Activated CD4-positive, alpha-beta T cell treated with anti-CD3 and anti-CD28 coated beads, Interleukin-2, amount 50 U/mL, for 16 hours (primary cell): ENCODE data around the gene FUT8.
A peak's percentile ranks its signal among the peaks of the same experiment; 100 is the strongest.

Experiments used
- DNase-seq: peaks from one replicate; pipeline ENCODE4 v3.0.0-alpha.2; 2020

Gene FUT8

DNA sequence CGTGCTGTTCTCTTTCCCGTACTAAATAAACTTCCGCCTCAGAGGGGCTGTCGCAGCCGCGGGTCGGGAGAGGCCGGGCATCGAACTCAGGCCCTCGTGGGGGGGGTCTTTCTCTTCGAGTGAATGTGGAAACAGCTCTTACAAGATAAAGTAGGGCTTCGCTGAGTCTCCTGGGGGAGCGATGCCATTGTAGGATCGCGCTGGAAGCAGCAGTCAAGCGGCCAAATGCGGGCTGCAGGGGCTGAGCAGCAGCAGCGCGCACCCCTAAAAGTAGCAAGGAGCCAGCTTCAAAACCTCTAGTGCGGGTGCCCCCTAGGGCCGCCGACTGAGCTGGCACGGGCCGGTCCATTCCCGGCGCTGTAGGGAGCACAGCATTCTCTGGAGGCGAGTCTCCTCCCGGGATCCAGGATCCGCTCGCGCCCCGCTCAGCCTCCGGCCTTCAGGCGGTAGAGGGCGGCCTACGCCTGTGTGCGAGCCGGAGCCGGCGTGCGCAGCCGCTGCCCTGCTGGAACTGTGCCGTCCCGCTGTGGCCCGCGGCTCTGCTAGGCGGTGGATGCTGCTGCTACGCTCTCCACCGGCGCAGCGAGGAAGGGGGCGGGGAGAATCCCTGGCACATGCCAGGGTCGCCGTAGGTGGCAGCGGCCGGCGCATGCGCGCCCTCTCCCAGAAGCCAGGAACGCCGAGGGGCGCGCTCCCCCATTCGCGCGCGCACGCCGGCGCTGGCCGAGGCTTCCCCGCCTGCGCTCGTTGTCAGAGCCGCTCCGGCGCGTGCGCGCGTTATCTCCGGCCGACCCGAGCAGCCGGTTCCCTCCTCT is at the start of gene FUT8:
Gene FUT8, plus strand, starts transcription at position 699 of the 815 bp plus-strand sequence. CDS start 148,834 bp downstream, outside the sequence.
- DNase-seq = peak; percentile 98

DNA sequence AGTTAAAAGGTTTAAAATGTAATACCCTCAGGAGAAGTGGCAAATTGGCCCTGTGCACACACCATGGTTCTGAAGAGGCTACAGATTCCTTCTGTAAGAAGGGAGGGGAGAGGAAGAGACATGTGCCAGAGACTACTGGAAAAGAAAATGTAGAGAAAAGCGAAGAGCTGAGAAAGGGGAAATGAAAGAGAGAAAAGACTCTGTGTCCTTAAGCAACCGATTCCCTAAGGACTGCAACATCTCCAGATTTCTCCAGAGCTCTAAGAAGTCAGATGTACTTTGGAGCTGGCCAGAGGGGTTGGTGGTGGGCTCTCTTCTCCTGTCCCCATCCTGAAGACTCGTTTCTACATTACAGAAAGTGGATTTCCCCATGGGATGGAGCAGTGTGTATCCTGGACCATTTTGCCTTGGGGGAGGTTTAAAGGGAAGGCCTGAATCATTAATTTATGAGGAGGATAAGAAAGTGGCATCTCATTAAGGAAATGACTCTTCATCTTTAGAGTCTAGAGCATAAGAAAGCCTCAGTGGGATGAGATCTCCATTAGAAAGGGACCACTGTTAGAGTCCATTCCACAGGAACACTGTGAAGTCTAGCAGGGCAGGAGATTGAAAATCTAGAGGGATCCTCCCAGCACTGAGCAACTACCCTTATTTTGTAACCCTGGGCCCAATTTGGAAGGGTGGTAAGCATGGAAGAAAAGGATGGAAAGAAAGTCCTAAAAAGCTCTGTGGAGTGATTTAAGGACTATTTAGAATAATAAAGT is 45.5 kb upstream of the FUT8 start:
- DNase-seq = no peak

DNA sequence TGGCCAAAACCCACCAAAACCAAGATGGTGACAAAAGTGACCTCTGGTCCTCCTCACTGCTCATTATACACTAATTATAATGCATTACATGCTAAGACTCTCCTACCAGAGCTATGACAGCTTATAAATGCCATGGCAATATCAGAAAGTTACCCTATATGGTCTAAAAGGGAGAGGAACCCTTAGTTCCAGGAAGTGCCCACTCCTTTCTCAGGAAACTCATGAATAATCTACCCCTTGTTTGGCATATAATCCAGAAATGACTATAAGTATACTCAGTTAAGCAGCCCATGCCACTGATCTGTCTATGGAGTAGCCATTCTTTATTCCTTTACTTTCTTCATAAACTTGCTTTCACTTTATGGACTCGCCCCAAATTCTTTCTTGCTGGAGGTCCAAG is 43.0 kb upstream of the FUT8 start:
- peak; percentile 84 for DNase-seq

DNA sequence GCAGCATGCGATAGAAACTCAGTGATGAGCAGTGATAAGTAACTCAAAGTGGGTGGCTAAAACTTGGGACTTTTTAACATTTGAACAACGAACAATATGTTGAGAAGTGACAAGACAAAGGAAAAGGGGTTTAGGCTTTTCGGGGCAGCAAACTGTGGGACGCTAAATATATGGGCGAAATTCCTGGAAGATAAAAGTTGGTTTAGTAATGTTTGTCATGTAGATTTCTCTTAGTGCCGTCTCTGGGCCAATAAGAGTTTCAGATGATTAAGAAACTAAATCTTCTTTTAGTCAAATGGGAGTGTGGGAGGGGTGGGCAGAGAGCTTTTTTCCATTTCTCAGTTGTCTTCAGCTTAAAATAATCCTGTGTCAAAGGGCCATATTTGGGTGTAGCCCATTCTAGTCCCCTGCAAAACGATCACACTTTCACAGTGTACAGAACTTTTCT is 41.7 kb upstream of the FUT8 start:
- DNase-seq = no peak

DNA sequence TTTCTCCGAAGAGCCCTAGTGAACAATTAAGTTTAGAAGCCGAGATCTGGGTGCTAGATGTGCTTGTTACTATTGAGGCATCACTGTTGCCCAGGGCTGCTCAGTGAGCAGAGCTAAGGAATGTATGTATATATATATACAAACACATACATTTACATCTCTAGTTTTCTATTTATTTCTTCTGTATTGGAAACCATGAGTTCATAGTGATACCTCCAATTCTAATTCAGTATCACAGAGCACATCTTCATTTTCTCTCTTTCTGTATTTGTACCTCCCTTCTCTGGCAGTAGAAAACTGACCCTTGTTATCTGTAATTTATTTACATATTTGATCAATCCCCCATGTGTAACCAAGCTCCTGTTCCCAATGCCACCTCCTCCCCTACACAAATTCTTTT is 40.7 kb upstream of the FUT8 start:
- DNase-seq = no peak

GRCh38 chr14:65373016-65373670 is 39.4 kb upstream of the FUT8 start:
- no peak for DNase-seq

DNA sequence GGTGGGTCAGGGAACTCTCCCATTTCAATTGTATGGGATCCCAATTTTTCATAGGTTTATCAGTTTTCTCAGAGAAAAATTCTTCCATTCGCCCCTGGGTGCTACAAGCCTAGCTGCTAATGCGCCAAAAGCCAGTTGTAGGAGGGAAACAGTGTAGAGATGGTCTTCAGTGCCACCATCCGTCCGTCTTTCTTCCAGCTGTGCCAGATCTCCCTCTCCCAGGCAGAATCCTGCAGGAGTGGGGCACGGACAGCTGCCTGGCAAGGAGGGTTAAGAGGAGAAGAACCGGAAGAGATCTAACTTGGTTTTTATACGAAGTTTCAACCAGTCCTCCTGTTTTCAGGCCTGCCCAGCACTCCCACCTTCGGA is 38.9 kb upstream of the FUT8 start:
- DNase-seq = no peak

DNA sequence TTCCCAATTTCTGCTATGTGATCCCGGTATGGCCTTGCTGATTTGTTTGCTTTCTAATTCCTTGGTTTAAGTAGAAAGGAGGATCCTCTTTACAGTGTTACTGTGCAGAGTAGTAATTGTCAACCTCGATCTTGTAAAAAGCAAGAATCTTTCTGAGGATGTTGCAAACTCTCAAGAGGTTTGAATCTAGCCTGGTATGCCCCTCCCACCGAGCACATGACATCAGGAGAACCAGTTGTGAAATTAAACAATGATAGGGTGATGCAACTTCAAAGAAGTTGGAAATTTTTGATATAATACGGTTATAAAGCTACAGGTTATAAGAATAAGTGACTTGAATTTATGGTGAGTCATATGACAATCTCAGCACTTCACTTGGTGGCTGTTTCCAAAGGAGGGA is 35.0 kb upstream of the FUT8 start:
- no peak for DNase-seq

DNA sequence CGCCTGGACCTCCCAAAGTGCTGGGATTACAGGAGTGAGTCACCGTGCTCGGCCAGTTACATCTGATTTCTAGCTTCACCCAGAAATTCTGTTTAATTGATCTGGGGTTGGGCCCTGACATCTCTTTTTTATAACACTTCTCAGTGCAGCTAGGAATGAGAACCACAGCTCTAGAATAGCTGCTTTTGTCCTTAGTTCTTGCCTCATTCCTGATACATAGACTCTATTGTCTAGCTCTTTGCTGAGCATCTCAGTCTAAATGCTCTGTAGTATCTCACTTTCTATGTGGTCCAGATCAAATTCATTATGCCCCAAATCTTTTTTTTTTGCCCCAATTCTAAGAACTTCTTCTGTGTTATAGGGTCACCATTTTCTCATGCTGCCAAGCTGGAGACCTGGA is 29.9 kb upstream of the FUT8 start:
- DNase-seq = no peak

- DNase-seq = no peak
Measured at GRCh38 chr14:65387171-65387570, 25.4 kb upstream of the FUT8 start.

GRCh38 chr14:65387628-65388027 is 24.9 kb upstream of the FUT8 start:
- DNase-seq = no peak

GRCh38 chr14:65392296-65392695 is 20.2 kb upstream of the FUT8 start:
- DNase-seq = no peak

DNA sequence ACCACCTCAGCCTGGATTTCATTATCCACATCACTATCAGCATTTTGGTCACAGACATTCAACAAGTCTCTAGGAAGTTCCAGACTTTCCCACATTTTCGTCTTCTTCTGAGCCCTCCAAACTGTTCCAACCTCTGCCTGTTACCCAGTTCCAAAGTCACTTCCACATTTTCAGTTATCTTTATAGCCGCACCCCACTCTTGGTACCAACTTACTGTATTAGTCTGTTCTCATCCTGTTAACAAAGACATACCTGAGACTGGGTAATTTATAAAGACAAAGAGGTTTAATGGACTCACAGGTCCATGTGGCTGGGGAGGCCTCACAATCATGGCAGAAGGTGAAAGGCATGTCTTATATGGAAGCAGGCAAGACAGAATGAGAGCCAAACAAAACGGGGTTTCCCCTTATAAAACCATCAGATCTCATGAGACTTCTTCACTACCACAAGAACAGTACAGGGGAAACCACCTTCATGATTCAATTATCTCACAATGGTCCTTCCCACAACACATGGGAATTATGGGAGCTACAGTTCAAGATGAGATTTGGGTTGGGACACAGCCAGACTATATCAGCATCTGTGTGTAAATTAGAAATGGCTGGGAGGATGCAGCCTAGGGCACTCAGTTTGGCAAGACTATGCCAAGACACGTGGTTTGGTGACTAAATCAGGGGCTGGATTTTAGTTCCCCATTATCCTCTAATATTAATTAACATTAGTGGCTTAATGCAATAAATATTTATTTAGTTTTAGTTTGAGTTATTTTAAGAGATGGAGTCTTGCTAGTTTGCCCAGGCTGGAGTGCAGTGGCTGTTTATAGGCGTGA is 16.2 kb upstream of the FUT8 start:
- DNase-seq = no peak

DNA sequence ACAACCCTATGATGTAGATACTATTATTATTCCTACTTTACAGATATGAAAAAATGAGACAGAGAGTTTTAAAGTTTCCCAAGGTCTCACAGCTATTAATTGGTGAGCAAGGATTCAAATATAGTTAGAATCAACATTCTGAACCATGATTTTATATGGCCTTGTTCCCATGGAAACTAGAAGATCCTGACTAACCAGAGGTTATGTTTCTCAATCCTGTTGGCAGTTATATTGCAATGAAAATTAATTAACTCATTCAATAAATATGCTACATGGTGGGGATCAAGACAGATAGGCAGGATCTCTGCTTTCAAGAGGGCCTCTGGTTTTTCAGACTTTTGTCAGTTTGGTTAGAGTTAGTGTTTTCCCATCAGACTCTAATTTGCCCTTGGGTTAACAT is 9.3 kb upstream of the FUT8 start:
- DNase-seq = no peak

DNA sequence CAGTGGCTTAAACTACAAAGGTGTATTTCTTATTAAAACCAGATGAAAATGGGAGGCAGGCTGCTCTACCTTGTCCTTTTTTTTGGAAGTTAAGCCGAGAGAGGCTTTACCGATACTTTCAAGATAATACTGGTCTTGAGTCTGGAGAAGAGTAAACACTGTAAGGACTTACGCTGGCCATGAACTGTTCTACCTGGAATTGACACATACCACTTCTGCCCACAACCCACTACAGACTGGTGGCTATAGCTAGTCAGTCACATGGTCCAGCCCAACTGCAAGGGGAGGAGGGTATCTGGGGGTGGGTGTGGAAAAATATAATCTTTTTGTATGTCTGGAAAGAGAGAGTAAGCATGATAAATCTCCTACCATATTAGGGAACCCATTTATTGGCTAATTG is 4.4 kb upstream of the FUT8 start:
- DNase-seq = no peak

- no peak for DNase-seq
Measured at GRCh38 chr14:65410640-65411039, 1.9 kb upstream of the FUT8 start.

GRCh38 chr14:65411656-65412031 is 886 bp upstream of the FUT8 start:
- DNase-seq = peak; percentile 85

GRCh38 chr14:65412856-65413738 is 567 bp downstream of the FUT8 start:
- peak; percentile 66 for DNase-seq

GRCh38 chr14:65413739-65414045 is 1.2 kb downstream of the FUT8 start:
- no peak for DNase-seq

DNA sequence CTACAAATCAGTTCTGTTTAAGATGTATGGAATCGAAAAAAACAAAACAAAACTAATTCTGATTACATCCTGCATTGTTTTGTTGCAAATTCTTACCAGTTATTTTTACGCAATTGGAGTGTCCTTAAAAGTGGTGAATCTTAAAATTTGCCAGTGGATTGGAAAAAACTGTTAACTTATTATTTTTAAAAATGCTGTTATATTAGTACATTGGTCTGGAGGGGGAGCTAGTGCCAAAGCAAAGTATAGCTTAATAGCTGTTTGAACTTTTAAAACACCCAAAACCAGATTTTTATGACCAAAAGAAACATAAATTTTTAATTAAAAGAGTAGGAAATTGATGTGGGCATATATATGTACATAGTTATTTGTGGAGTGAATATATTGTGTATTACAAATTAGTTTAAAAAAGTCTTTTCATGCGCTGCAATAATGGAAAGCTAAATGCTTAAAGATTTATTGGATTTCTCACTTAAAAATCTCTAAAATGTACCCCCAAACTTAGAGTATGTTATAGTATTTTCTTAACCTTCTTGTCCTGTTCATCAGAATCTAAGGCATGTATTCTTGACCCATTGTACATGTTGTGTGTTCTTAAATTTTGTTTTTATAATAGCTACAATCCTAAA is 2.5 kb downstream of the FUT8 start:
- DNase-seq = peak; percentile 38

DNA sequence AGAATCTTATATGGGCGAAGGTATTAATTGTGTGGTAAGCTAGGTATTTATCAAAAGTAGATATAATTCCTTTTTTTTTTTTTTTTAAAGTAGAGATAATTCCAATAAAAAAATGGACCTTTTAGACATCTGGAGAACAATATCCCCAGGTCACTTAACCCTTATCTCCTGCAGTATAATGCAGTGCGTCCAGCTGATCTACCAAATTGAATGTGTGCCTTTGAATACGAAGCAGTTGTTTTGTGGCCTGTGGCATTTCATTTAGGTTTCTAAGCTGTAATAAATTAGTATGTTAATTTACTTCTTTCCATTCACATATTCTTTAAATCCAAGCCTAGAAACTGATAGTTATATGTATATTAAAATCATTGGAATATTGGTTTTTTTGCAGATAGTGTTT is 3.1 kb downstream of the FUT8 start:
- no peak for DNase-seq
